H1 (cell line): ENCODE measurements around the gene PPCDC. TPM values are rescaled to one million over a fixed set of nuclear protein-coding genes. Genes with fewer than 3 reads are reported as not detected.

ENCODE experiments used
- CTCF ChIA-PET: fragments of 300-600 bp; sonication (Branson Sonifier 250); formaldehyde crosslinking; loops from one replicate; lab custom pipeline; 2021; ENCODE audit not compliant: partially characterized antibody; lab: Charles Lee
- POLR2A ChIA-PET: fragments of 300-600 bp; sonication (Branson Sonifier 250); formaldehyde crosslinking; loops from one replicate; lab custom pipeline; 2021; ENCODE audit warnings: inconsistent platforms; ENCODE audit not compliant: partially characterized antibody; lab: Charles Lee
- DNase-seq, 2 experiments: peaks; one replicate each; pipeline versions ENCODE4 v3.0.0 to v3.0.0-alpha.2; 2010 to 2022; ENCODE audit warnings: low spot score in 2 of 2, low read depth in 1 of 2, mixed read lengths in 1 of 2
- FAIRE-seq: peaks from 2 replicates; lab custom pipeline; 2011; peaks lifted over from hg19 to GRCh38; lab: Jason Lieb, UNC
- H2AFZ ChIP-seq: 2 replicates; pipeline ENCODE4 v1.8.1; 2012; ENCODE audit warnings: low read length, inconsistent platforms
- H2AK5ac ChIP-seq: 2 replicates; pipeline ENCODE4 v1.6.1; 2013; ENCODE audit warnings: low read depth, low read length
- H2BK120ac ChIP-seq: replicated peaks from 2 replicates; pipeline ENCODE3; 2013; ENCODE audit warnings: low read depth, low read length, inconsistent platforms
- H2BK12ac ChIP-seq: 2 replicates; pipeline ENCODE4 v1.6.1; 2013; ENCODE audit warnings: low read depth, low read length
- H2BK15ac ChIP-seq: 2 replicates; pipeline ENCODE4 v1.6.1; 2013; ENCODE audit warnings: low read length
- H2BK20ac ChIP-seq: 2 replicates; pipeline ENCODE4 v1.6.1; 2013; ENCODE audit warnings: low read length
- H2BK5ac ChIP-seq: 2 replicates; pipeline ENCODE4 v1.6.1; 2013; ENCODE audit warnings: low read depth, low read length
- H3K14ac ChIP-seq: 2 replicates; pipeline ENCODE4 v1.6.1; 2013; ENCODE audit warnings: inconsistent platforms; ENCODE audit not compliant: insufficient read length
- H3K18ac ChIP-seq: 2 replicates; pipeline ENCODE4 v1.6.1; 2013; ENCODE audit warnings: low read length; ENCODE audit errors: extremely low read depth
- H3K23ac ChIP-seq: 2 replicates; pipeline ENCODE4 v1.6.1; 2013; ENCODE audit warnings: inconsistent platforms; ENCODE audit not compliant: insufficient read length
- H3K23me2 ChIP-seq: 2 replicates; pipeline ENCODE4 v1.6.1; 2013; ENCODE audit warnings: low read depth, low read length
- H3K27ac ChIP-seq: 2 replicates; pipeline ENCODE4 v1.6.1; 2011; ENCODE audit warnings: low read depth, low read length, inconsistent platforms
- H3K27me3 ChIP-seq, 4 experiments: replicated peaks in 1 of 4; 1 replicate in 1 of 4; 2 replicates in 3 of 4; pipeline versions ENCODE4 v1.6.1 to v1.8.1; 2011 to 2013; ENCODE audit warnings: low read length in 3 of 4, mild to moderate bottlenecking in 3 of 4, inconsistent platforms in 2 of 4, mixed read lengths in 2 of 4, moderate library complexity in 1 of 4; ENCODE audit not compliant: control insufficient read depth in 3 of 4, insufficient read depth in 3 of 4; ENCODE audit errors: extremely low read depth in 1 of 4
- H3K36me3 ChIP-seq, 4 experiments: 2 replicates each; pipeline versions ENCODE4 v1.6.1 to v1.8.1; 2011 to 2013; ENCODE audit warnings: mild to moderate bottlenecking in 4 of 4, low read length in 3 of 4, moderate library complexity in 2 of 4, control low read depth in 1 of 4, inconsistent platforms in 1 of 4; ENCODE audit not compliant: insufficient read depth in 4 of 4, control insufficient read depth in 2 of 4
- H3K4ac ChIP-seq: replicated peaks from 2 replicates; pipeline ENCODE3; 2013; ENCODE audit warnings: low read length, low read depth, mixed read lengths, inconsistent platforms; ENCODE audit not compliant: insufficient read length
- H3K4me1 ChIP-seq, 4 experiments: replicated peaks in 1 of 4; 1 replicate in 1 of 4; 2 replicates in 3 of 4; pipeline versions ENCODE4 v1.6.1 to v1.8.1; 2011 to 2013; ENCODE audit warnings: low read length in 3 of 4, inconsistent platforms in 2 of 4, mixed read lengths in 1 of 4; ENCODE audit not compliant: insufficient read depth in 4 of 4, control insufficient read depth in 3 of 4
- H3K4me2 ChIP-seq, 2 experiments: 2 replicates each; pipeline versions ENCODE4 v1.6.1 to v1.8.1; 2011 to 2013; ENCODE audit warnings: low read depth in 2 of 2, low read length in 2 of 2, control low read depth in 1 of 2, inconsistent platforms in 1 of 2, mild to moderate bottlenecking in 1 of 2; ENCODE audit not compliant: insufficient read depth in 1 of 2
- H3K4me3 ChIP-seq, 4 experiments: fragments of 200-600, 300-600 bp in 1 of 4; sonication (generic), shearing (Covaris generic), sonication (Bioruptor Twin) in 1 of 4; 2 replicates each; pipeline versions ENCODE4 v1.5.1 to v1.8.1; 2011 to 2016; ENCODE audit warnings: low read length in 4 of 4, low read depth in 3 of 4, control low read depth in 2 of 4, inconsistent platforms in 2 of 4, mild to moderate bottlenecking in 2 of 4, mixed read lengths in 1 of 4, moderate library complexity in 1 of 4; ENCODE audit not compliant: insufficient read depth in 2 of 4; ENCODE audit errors: extremely low read depth in 1 of 4
- H3K56ac ChIP-seq: replicated peaks from 2 replicates; pipeline ENCODE3; 2013; ENCODE audit warnings: low read depth, mild to moderate bottlenecking, mixed read lengths, low read length, inconsistent platforms; ENCODE audit not compliant: insufficient read length
- H3K79me1 ChIP-seq: 2 replicates; pipeline ENCODE4 v1.6.1; 2013; ENCODE audit warnings: low read depth, low read length, control low read depth
- H3K79me2 ChIP-seq, 2 experiments: 2 replicates each; pipeline versions ENCODE4 v1.6.1 to v1.8.1; 2012 to 2013; ENCODE audit warnings: low read length in 2 of 2, mild to moderate bottlenecking in 2 of 2, inconsistent platforms in 1 of 2; ENCODE audit not compliant: insufficient read depth in 2 of 2, control insufficient read depth in 1 of 2
- H3K9ac ChIP-seq, 4 experiments: replicated peaks in 1 of 4; 1 replicate in 1 of 4; 2 replicates in 3 of 4; pipeline versions ENCODE4 v1.6.1 to v1.8.1; 2011 to 2013; ENCODE audit warnings: low read depth in 3 of 4, low read length in 3 of 4, control low read depth in 2 of 4, mild to moderate bottlenecking in 2 of 4, moderate library complexity in 2 of 4, inconsistent platforms in 1 of 4; ENCODE audit errors: extremely low read depth in 1 of 4
- H3K9me3 ChIP-seq, 2 experiments: 2 replicates each; pipeline versions ENCODE4 v1.6.1 to v1.8.1; 2012 to 2013; ENCODE audit warnings: mild to moderate bottlenecking in 2 of 2, moderate library complexity in 2 of 2, control low read depth in 1 of 2, inconsistent platforms in 1 of 2, low read depth in 1 of 2, low read length in 1 of 2, mixed read lengths in 1 of 2; ENCODE audit not compliant: insufficient read depth in 2 of 2
- H4K20me1 ChIP-seq, 2 experiments: replicated peaks in 1 of 2; 2 replicates each; pipeline versions ENCODE3 to v1.8.1; 2011 to 2013; ENCODE audit warnings: inconsistent platforms in 2 of 2, low read length in 2 of 2, mild to moderate bottlenecking in 1 of 2; ENCODE audit not compliant: insufficient read depth in 2 of 2, control insufficient read depth in 1 of 2
- H4K5ac ChIP-seq: 2 replicates; pipeline ENCODE4 v1.6.1; 2013; ENCODE audit warnings: low read length, low read depth, mixed read lengths, inconsistent platforms; ENCODE audit not compliant: insufficient read length
- H4K8ac ChIP-seq: 2 replicates; pipeline ENCODE4 v1.8.0; 2013; ENCODE audit warnings: mild to moderate bottlenecking, moderate library complexity, low read length, inconsistent platforms; ENCODE audit not compliant: insufficient read depth; ENCODE audit errors: extremely low read depth
- H4K91ac ChIP-seq: replicated peaks from 2 replicates; pipeline ENCODE3; 2013; ENCODE audit warnings: low read length, mixed read lengths, inconsistent platforms; ENCODE audit not compliant: insufficient read length
- POLR2A ChIP-seq, 2 experiments: IDR thresholded peaks; 1 replicate in 1 of 2; 2 replicates in 1 of 2; pipeline ENCODE4 v1.6.1; 2011; ENCODE audit warnings: low read depth in 2 of 2, low read length in 2 of 2, mild to moderate bottlenecking in 2 of 2; ENCODE audit errors: control extremely low read depth in 1 of 2
- SIRT6 ChIP-seq: IDR thresholded peaks from one replicate; pipeline ENCODE4 v1.7.1; 2012; ENCODE audit warnings: low read length, inconsistent platforms
- WGBS, 2 experiments: shearing (Covaris generic) in 1 of 2; methylation state at CpG; one replicate each; pipeline versions ENCODE4 v1.1.6 to v1.1.7; 2013 to 2015; ENCODE audit warnings: low lambda C conversion rate in 2 of 2, mixed read lengths in 2 of 2, inconsistent platforms in 1 of 2, low coverage in 1 of 2, missing lambda C conversion rate in 1 of 2; ENCODE audit not compliant: insufficient replicate concordance in 2 of 2, insufficient coverage in 1 of 2, insufficient read length in 1 of 2; ENCODE audit errors: extremely low coverage in 1 of 2, missing lambda C conversion rate in 1 of 2; 5-methylcytosine and 5-hydroxymethylcytosine counted together
- polyA plus RNA-seq, 7 experiments: library from polyadenylated mRNA; depleted of rRNA in 3 of 7; stranded (reverse) in 5 of 7; unstranded in 2 of 7; fragments of >200 nt in 5 of 7; fragments of 200-250 nt in 2 of 7; gene quantifications; 1 replicate in 5 of 7; 2 replicates in 1 of 7; 4 replicates in 1 of 7; pipeline versions ENCODE4 v1.2.1 to v1.2.3, GENCODE V29; 2011 to 2013; ENCODE audit warnings: missing spikeins in 2 of 7, mixed read lengths in 2 of 7
- total RNA-seq: library from RNA; stranded (reverse); fragmentation: NEBNext Ultra II Directional; extraction: Animal tissue kit (Norgen Biotek cat#: 25700); gene quantifications from 2 replicates; pipeline ENCODE4 v1.2.1, GENCODE V29; 2021

PPCDC gene
- total and polyA plus RNA-seq, 2 of the 8 experiments (the other 6 are each of a cell fraction or from before 2014, with no cell fraction given) = 11.3 to 29.7 TPM

GRCh38 chr15:74994236-74994635 lies 29.2 kb upstream of the PPCDC start:
- FAIRE-seq (no peak), DNase-seq (no peak)
- no peak overlapping the region for H4K91ac ChIP-seq
- H3K79me2 ChIP-seq = peaks cover 0 to 9% of the 10 kb centered on the region in 2 experiments; a peak in 1 of 4 replicates
- no peak overlapping the region for H2BK12ac ChIP-seq
- no peak overlapping the region for H2BK20ac ChIP-seq
- WGBS, 2 experiments = 86% methylated on average over 2 of the region's 2 CpGs; no CpG with 5 or more reads in 1 of the 2 experiments
- H4K5ac ChIP-seq = no peak overlapping the region
- no peak overlapping the region for H3K4me3 ChIP-seq
- no peak overlapping the region for H3K23ac ChIP-seq
- peaks cover 0 to 4% of the 10 kb centered on the region in 2 experiments for H4K20me1 ChIP-seq
- no peak overlapping the region for H3K14ac ChIP-seq
- H3K79me1 ChIP-seq = no peaks in the 10 kb centered on the region; the same call in 1 of the 2 replicates
- H3K56ac ChIP-seq = no peak overlapping the region
- H2AK5ac ChIP-seq = no peak overlapping the region
- no peak overlapping the region for H2BK120ac ChIP-seq
- no peak overlapping the region for H2BK5ac ChIP-seq
- H3K27ac ChIP-seq = no peak overlapping the region
- peaks cover 0 to 7% (median 4%) of the 10 kb centered on the region in 4 experiments; a peak in 6 of 7 replicates for H3K4me1 ChIP-seq
- H3K27me3 ChIP-seq = peaks cover 0 to 3% (median 0%) of the 10 kb centered on the region in 4 experiments; a peak in 3 of 7 replicates
- H3K9ac ChIP-seq = no peak overlapping the region
- CTCF ChIA-PET = interaction anchor here (0.6 to 1.3 kb wide), 3 partner anchors 25 to 209 kb away, joined by 3 to 4 read pairs (median 3); no protein-coding TSS in a partner anchor
- no peak overlapping the region; a peak in 1 of 4 replicates for H3K4me2 ChIP-seq
- H2BK15ac ChIP-seq = no peak overlapping the region
- no peak overlapping the region for H3K18ac ChIP-seq
- H4K8ac ChIP-seq = no peak overlapping the region
- H3K9me3 ChIP-seq = no peaks in the 10 kb centered on the region
- no peak overlapping the region for H2AFZ ChIP-seq
- H3K23me2 ChIP-seq = peaks cover 9% of the 10 kb centered on the region
- no peak overlapping the region for H3K4ac ChIP-seq
- POLR2A ChIA-PET = interaction anchor here (1.7 to 2.2 kb wide), 2 partner anchors 21 to 56 kb away, joined by 5 to 6 read pairs; partner anchors contain the start of gene COX5A
- no peaks in the 10 kb centered on the region for H3K36me3 ChIP-seq
- no peak for TF ChIP-seq SIRT6
- TF ChIP-seq POLR2A (IDR thresholded peaks at IDR 0.05; ENCODE audit: control extremely low read depth in 1 of 2, low read depth in 2 of 2, low read length in 2 of 2) = no peak
